ENCODE results near the gene KAZALD1.

Gene KAZALD1

GRCh38 chr10:101095550-101096213 is 33.9 kb downstream of the KAZALD1 start:
- DNase-seq = peak; percentile 63

GRCh38 chr10:101096378-101096777 is 34.6 kb downstream of the KAZALD1 start:
- DNase-seq = no peak

GRCh38 chr10:101097881-101098280 is 36.1 kb downstream of the KAZALD1 start:
- DNase-seq = no peak

GRCh38 chr10:101099901-101100300 is 38.1 kb downstream of the KAZALD1 start:
- DNase-seq = no peak

DNA sequence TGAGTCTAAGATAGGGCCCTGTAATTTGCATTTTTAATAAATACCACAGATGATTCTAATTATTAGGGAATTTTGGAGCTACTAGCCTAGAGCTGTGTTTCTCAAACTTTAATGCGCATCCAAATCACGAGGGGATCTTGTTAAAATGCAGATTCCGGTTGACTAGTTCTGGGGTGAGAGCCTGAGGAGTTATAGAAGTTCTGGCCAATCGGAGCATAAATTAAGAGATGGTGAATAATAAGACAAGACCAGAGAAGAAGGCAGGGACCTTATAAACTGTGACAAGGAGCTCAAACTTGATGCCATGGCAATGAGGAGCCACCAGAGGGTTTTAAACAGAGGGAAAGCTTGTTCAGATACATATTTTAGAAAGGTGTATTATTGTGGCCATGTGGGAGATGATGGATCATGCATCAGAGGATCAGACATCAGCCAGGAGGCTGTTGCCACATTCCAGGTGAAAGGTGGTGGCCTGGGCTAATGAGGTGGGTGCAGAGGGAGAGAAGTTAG is 39.6 kb downstream of the KAZALD1 start:
- no peak for DNase-seq

DNA sequence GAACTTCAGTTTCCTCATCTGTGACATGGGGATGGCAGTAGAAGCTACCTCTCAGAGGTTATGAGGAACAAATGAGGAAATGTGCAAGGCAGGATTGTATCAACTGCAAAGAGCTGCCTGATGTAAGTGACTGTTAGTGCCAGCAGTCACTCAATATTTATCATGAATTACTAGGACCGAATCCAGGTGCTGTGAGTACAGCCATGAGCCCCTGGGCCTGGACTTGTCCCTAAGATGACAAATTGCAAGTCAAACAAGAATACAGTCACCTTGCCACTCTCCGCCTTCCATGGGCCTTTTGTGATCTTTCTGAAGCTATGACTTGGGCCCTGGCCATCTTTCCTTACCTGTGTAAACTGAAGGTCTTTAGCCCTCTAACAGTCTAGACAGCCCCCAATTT is 41.6 kb downstream of the KAZALD1 start:
- DNase-seq = no peak

DNA sequence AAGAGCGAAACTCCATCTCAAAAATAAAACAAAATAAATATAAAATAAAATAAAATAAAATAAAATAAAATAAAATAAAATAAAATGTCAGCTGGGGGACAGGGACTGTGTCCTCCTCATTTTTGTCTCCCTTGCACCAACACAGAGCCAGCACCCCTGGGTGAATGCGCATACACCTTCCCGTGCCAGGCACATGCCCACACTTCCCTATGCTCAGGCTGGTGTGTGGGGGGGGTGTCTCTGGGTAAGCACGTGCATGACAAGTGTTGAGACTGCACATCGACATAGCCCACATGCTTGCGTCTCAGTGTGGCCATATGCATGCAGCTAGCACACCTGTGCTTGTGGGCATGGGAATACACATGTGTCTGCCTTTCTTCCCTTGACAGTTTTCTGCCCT is 44.6 kb downstream of the KAZALD1 start:
- no peak for DNase-seq

DNA sequence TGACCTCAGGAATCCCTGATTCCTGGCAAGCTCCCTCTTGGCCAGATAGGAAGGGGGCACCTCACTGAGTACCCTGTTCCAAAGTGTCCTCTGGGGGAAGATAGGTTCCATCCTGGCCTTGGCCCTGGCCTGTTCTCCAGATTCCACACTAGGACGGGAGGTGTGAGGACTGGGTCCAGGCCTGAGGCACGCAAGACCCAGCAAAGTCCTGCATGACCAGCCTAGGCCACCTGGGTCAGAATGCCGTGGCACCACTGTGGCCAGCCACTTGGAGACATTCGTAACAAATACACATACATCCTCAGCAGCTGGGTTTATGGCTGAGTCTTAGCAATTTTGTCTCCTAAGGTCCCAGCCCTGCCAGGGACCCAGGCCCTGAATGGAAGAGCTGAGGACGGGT is 46.0 kb downstream of the KAZALD1 start:
- no peak for DNase-seq

- no peak for DNase-seq
These were observed 49.2 kb downstream of the KAZALD1 start for GRCh38 chr10:101110856-101111523.

- DNase-seq = no peak
These were observed 49.8 kb downstream of the KAZALD1 start for GRCh38 chr10:101111547-101111946.

GRCh38 chr10:101112799-101113594 is 51.2 kb downstream of the KAZALD1 start:
- no peak for DNase-seq

GRCh38 chr10:101113890-101114403 is 52.2 kb downstream of the KAZALD1 start:
- DNase-seq = no peak

DNA sequence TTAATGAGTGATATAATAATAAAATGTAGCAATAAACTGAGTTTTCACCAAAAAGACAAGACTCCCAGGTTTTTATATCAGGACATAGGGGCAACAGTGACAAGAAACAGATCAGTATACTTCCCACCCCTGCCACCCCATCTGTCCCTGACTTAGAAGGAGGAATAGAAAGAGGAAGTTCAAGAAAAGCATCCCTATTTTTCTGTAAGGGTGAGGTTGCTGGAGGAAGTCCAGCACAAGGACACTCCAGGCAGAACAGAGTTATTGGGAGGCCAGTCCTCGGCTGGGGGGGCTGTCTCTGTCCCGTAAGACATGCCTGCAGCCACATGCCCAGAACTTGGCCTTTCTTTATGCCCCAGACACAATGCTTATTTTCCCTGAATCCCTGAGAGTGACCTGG is 52.9 kb downstream of the KAZALD1 start:
- no peak for DNase-seq
